Stimulated activated CD8-positive, alpha-beta memory T cell treated with anti-CD3 and anti-CD28 coated beads, Interleukin-12 subunit alpha, Interleukin-12 subunit beta, amount 100 ng/mL, for 4 hours (primary cell): ENCODE data around the gene NRXN3.

Experiments used
- DNase-seq: peaks from one replicate; pipeline ENCODE4 v3.0.0-alpha.2; 2020; ENCODE audit warnings: low read depth

NRXN3 gene

DNA sequence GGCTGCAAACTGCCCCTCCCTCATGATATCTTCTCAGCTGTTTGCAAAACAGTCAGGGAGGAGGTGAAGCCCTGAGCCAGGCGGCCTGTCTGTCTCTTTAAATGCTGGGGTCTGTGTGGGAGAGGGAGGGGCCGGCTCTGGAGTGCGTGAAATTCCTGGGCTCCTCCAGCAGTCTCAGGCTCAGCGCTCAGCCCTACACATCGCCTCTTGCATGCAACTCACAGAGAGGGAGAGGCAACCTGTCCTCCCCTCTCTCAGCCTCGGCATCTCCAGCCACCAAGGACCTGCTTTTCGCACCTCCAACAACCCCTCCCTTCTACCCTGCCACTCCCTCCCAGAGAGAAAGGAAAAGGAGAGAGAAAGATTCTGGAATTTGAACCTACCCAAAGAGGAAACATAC, at the start of gene NRXN3:
TSS of gene NRXN3 (plus strand) at position 171 of the 400 bp plus-strand sequence. CDS start 72,721 bp downstream, outside the sequence.
- DNase-seq = no peak

DNA sequence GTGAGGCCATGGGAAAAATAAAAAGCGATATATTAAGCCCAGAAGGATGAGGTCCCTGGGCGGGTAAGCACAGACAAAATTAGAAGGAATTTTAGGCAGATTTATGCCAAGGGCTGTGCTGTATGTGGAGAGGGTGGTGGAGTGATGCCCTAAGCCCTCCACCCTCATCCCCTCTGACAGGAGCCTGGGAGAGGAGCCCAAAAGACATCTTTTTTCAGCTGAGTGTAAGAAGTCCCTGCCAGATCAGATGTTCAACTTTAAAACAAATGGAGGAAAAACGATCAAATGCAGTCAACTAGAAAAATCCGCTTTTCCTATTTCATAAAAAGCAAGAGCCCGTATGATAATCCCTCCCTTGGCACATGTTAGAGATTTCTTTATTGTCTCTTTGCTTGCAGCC, 47.7 kb upstream of the NRXN3 start:
- DNase-seq = no peak

DNA sequence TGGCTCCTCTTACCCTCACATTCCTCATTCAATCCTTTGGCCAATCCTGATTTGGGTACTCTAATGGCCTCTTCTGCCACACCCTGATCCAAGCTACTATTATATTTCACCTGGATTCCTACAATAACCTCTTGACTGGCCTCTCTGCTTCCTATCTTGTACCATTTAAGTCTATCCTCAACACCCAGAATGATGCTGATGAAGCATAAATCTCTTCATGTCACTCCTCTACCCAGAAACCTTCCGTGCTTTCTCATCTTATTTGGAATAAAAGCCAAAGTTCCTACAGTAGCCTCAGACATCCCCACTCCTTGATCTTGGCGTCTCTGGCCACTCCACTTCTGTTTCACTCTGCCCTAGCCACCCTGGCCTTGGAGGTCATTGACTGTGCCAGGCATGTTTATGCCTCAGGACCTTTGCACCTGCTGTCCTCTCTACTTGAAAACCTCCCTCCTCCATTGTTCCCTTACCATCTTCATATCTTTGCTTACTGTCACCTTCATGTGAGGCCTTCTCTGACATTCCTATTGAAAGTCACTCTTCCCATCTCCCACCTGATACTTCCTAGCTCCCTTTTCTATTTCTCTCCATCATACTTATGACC, 46.4 kb upstream of the NRXN3 start:
- DNase-seq = no peak

DNA sequence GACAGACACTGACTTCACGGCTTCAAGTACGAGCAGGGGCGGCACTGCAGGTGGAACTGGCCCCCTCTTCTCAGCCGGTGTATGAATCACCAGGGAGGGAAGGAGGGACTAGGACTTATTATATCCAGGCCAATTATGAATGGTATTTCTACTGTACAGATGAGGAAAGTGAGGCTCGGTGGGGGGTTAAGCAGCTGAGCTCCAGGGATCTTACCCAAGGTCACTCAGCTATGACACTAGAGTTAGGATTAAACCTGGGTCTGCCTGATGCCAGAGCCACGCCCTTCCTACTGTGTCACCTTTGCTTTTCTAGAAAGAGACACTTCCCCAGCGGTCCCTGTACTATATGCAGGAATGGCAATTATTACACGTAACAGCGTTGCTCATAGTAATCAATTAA, 42.2 kb upstream of the NRXN3 start:
- no peak for DNase-seq

DNA sequence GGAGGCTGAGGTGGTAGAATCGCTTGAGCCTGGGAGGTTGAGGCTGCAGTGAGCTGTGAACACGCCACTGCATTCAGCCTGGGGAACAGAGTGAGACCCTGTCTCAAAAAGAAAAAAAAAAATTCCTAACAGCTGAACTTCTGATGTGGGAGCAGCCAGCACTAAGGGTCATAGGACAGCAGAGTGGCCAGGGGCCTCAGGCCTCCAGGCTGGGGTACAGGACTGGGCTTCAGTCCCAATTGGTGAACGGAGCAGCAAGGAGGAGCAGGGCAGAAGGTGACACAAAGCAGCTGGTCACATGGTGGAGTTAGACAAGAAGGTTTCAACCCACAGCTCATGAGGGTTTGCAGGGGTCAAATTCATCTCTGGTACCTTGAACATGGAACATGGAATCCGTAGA, 40.8 kb upstream of the NRXN3 start:
- DNase-seq = no peak

DNA sequence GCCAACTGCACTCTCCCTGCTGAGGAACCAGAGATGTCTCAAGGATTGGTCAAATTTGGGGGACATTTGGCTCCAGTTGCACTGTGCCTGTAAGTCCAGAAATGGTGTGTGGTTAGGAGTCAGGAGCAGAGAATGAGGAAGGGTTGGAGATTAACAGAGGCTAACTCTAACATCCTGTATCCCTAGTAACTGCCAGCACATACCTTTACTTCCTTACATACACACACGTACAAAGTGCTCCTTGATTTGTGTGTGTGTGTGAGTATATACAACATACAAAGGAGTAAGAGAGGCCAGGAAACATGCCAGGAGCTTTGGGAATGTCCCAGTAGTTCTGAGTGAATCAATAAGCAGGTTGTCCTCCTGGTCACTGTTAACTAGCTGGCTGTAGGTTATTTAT, 39.8 kb upstream of the NRXN3 start:
- DNase-seq = no peak

DNA sequence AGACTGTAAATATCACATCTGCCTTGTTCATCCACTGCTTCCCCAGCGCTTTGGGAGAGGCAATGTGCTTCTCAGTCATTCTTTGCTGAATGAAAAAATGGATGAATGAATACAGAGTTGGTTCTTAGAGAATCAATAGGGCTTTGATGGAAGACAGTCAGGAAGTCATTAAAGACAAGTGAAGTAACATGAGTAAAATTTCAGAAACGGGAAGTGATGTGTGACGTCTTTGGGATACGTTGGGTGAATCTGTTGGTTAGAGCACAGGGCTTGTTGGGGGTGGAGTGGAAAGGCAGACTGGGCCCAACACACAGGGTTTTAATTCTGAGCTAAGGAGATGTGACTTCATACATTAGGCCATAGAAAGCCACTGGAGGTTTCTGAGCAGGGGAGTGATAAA, 39.0 kb upstream of the NRXN3 start:
- DNase-seq = no peak

DNA sequence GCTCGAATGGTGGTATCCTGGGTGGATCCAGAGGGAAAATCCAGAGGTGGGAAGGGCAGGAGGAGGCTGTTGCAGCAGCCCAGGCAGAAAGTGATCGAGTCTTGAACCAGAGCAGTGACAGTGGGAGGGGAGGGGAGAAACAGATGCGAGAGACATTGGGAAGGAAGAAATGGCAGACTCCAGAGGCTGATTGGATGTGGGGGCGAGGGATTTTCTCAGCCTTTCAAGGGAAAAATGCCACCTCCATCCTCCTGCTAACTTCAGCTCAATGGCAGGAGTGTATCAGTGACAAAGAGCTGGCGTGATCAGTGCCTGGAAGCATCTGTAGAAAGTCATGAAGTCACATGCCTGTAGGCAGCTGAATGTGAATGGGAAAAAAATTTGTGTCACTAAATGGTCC, 38.6 kb upstream of the NRXN3 start:
- no peak for DNase-seq

DNA sequence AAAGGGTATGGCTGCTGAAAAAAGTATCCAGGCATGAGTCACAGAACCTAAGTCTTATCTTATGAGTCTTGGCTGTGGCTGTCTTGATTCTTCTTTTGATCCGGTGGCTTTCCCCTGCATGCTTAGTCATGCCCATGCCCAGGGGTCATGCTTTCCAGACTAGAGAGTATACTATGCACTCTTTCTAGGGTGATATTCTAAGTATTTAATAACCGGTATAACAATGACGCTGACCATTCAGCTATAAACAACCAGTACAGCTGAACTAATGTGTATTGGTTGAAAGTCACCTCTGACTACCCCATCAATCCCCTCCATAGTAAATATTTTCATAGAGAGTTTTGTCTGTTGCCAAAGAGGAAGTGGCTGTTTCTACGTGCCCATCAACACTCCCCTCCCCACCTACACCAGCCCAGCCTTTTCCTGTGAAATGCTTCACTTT, 34.7 kb upstream of the NRXN3 start:
- no peak for DNase-seq

DNA sequence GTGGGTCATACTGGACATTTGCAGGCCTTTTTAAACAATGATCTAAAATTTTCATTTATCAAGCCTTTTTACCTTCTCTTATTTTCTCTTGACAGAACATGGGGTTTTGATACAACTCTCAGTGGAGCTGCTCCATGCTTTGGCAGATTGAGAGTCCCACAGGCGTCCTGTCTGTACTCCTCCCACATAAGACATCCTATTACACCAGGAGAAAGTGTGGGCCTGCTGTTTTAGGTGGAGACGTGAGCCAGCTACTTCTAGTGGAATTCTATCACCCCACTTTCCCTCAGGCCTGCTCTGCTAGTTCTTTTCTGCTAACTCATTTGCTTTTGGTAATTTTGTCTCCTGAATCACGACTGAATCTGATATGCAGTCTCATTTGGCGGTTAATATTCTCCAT, 33.5 kb upstream of the NRXN3 start:
- DNase-seq = no peak

DNA sequence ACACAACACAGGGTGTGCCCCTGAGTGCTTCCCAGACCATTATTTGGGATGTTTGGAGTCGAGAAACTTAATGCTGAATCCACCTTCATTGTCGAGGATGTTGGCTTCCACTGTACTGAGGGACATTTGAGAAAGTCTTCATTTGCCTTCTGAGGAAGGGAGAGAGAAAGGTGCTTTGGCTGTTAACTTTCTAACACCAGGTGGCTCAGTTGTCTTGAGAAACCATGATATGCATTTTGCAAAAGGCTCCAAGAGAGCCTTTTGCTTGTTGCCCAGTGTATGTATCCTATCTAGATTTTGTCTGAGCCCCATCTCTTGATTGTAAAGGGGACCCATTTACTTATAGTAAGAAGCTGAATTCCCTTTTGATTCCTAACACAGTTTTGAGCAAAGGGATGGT, 28.6 kb upstream of the NRXN3 start:
- DNase-seq = no peak

DNA sequence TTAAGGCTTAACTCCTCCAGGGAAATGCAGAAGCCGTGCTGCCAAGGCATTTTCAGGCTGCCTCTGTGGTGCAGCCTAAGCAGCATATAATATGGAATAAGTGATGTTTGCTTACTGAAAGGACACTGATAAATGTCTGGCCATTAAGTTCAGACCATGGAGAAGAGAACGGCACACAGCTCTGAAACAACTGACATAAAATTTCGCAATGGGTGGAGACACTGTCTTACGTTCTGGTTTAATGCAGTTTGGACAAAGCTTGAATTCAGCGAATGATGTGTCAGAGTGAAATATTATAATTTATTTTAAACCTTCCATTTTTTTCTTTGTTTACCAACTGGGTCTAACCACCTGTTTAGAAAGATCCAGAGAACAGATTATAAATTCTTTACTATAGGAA, 27.2 kb upstream of the NRXN3 start:
- no peak for DNase-seq

DNA sequence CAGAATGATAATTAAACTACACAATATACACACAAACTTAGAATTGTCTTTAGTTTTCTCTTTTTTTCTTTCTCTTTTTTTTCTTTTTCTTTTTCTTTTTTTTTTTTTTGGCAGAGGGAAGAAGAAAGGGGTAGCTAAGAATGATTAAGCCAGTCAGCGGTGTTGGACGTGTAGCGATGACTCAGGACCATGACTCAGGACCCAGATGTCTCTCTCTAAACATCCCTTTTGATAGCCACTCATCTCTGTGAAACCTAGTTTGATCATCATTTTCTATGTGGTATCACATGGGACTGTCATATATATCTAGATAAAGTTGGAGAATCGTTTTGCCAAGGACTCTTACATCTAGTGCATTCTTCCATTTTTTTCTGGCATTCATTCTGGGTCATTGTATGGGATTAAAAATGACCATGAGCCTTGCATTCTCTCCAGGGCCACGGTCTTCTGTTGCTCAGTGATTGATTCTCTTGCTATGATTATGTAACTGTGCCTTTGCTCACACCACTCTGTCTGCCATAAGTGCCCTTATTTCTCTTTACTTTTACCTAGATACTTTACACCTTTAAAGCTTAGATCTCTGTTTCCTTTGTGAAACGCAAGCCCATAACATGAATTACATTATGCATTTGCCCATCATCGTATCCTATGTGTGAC, 26.6 kb upstream of the NRXN3 start:
- DNase-seq = no peak

DNA sequence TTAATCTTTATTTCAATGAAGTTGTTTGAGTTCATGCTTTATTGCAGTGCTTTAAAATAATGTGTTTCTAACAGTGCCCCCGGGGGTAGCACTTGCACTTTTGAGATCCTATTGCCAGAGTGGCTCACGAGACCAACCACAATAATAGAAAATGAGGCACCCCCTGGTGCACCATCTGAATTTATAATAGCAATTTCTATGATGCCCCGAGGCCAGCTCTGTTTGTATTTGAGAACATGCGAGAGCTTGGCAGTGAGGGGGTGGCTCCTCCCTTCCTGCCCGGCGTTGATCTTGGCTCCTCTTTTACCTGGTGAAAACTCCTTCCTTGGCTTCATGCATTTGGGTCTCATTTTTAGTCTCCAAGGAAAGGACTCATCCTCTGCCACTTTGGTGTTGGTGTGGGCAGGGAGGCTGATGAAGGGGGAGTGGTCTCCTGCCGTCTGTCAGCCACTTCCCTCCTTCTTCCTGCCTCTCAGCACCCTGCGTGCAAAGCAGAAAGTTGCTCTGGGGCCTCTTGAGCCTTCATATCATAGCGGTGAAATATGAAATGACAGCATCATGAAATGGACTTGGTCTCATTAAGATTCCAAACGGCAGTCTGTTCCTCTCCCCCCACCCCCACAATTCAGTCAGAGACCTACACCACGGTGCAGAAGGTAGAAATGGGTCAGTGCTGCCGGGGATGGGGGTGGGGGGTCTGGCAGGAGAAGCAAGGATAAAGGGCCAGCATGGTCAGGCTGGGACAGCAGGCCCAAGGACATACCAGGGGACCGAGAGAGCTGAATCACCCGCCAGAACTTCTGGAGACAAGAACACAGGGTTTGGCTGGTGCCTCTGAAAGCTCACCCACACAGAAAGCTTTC, 17.7 kb upstream of the NRXN3 start:
- DNase-seq = no peak

DNA sequence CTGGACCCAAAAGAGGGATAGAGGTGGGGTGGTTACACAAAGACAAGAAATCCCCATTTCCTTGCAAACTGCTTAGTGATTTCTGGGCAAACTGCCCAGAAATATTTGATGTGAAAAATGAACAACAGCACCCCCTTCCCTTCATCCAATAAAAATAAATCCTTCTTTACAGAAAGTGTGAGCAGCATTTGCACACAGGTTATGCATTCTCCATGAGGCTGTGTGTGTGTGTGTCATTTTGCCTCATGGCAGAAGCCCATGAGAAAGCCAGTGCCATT, 17.2 kb upstream of the NRXN3 start:
- no peak for DNase-seq

DNA sequence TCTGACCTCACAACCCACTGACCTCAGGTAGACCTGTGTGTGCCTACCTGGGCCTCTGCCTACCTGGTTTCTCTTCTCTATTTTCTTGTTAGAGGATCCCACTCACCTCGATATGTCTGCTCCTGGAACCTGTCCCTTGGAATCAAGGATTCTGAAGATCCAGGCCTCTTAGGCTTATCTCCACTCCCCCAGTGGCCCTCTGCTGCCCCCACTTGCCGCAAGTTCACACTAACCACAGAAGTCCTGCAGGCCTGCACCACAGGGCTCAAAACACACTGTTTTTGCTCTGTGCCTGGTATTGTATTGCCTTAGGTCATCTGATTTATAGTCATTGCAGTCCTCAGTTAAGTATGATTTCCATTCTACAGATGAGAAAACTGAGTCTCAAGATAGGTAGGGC, 15.3 kb upstream of the NRXN3 start:
- no peak for DNase-seq

DNA sequence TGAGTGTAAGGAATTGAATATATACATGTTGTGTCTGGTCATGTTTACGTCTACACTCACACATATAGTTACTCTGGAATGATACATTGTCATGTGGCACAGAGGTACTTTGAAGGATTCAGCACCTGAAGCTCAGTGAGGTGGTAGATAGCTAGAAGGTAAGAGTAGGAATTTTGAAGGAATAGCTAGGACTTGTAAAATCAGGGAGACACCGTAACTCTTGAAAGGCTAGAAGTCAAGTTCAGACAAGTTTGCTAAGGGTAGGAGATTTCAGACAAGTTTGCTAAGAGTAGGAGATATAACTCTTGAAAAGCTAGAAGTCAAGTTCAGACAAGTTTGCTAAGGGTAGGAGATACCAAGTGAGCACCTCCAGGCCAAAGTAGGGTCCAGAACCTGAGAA, 14.0 kb upstream of the NRXN3 start:
- DNase-seq = no peak

DNA sequence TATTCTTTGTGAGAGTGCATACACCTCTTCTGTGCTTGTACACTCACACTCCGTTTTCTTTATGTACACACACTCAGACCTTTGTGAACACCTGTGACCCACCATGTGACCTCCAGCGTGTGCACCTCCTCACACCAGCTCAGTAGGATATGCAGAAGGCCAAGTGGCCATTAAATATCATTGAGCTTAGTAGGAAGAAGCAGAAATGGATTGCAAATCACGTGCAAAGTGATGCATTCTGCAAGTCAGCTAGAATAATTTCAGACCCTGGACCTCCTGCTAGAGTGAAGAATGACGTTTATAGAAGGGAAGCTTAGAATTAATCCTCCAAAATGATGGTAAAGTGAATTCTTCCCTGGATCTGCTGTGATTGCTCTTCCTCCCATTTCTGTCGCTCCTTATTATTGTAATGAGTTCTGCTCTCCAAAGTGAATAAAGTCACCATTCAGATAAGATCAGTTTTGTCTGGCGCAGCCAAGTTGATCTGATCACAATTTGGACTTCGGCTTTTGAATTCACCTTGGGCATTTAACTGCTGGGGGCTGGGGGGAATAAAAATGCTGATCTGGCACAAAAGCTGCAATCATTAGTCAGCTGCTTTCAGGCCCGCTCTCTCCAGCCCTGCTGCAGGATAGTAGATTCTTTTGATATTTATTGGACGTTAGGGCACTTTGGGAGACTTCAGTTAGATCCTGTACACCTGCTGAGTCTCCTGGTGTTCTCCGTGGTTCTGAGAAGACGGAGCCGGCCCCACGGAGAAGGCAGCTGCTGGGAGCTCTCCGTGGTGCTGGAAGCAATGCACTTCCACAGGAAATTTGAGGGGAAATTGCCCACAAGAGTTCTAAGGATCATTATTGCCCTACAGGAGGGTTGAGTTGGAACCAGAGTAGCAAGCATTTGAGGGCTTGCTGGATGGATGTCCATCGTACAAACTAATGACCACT, 12.4 kb upstream of the NRXN3 start:
- DNase-seq = no peak

DNA sequence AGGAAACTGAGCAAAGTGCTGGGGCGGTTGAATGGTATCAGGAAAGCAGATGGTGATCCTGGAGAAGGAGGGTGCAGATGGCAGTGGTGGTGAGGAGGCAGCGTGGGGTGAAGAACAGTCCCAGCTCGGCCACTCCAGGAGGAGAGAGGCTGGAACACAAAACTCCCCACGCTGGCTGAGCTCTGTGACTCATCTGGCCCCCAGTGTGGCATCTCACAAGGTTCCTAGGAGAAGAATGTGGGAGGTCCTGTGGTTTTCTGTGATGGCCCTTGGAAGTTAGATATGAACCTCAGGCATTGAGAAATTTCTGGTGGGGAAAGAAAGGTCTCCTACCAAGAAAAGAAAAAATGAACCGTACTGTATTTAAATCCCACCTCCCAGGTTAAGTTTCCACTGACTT, 8.0 kb upstream of the NRXN3 start:
- DNase-seq = no peak

DNA sequence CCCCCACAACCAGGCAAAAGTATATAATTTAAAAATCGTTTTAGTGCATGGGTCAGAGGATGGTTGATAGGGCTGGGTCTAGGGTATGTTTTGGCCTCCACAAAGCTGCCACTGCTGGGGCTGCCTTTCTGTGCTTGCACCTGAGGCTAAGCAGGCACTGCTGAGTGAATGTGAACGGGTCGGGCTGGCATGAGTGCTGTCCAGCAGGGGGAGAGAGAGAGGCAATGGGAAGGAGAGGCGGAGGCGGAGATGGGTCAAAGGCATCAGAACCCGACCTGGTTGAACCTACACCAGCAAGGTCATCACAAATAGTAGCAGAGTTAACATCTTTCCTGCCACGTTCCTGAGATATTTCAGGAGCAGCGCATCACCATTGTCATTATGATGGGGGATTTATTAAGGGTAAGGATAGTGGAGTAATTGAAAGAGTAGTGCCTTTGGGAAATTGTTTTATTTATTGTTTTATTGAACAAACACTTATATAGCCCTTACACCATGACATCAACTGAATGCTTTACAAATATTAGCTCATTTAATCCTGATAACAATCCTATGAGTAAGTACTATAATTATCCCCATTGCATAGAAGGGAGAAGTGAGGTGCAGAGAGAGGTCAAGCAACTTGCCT, 5.8 kb upstream of the NRXN3 start:
- no peak for DNase-seq

DNA sequence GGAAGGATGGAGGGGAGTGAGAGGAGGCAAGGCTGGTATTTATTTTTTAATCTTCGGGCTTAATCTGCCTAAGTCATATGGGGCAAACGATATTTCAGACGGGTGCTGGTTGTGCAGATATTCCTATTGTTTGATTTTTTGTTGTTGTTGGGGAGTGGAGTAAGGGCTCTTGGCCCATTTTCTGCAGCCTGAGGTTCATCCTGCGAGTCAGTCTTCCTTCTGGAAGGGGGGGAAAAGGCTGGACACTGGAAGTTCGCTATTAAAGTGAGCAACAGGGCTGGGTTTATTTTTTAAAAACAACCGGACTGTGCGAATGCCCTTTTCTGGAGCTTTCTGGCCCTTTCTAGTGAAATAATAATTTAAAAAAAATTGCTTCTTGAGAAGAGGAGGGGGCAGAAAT, 2.3 kb downstream of the NRXN3 start:
- no peak for DNase-seq
